ENCODE results near the gene HMGB2.

The HMGB2 gene

GRCh38 chr4:173333658-173334084, 487 bp downstream of the HMGB2 start:
- DNase-seq = peak; percentile 62

- DNase-seq = peak; percentile 53
Observed at GRCh38 chr4:173332963-173333657, 1.0 kb downstream of the HMGB2 start.

- DNase-seq = peak; percentile 2
Observed at GRCh38 chr4:173332021-173332487, 2.1 kb downstream of the HMGB2 start.

- no peak for DNase-seq
Observed at GRCh38 chr4:173330590-173330989, 3.6 kb downstream of the HMGB2 start.

- no peak for DNase-seq
Observed at GRCh38 chr4:173328236-173328901, 5.8 kb downstream of the HMGB2 start.

DNA sequence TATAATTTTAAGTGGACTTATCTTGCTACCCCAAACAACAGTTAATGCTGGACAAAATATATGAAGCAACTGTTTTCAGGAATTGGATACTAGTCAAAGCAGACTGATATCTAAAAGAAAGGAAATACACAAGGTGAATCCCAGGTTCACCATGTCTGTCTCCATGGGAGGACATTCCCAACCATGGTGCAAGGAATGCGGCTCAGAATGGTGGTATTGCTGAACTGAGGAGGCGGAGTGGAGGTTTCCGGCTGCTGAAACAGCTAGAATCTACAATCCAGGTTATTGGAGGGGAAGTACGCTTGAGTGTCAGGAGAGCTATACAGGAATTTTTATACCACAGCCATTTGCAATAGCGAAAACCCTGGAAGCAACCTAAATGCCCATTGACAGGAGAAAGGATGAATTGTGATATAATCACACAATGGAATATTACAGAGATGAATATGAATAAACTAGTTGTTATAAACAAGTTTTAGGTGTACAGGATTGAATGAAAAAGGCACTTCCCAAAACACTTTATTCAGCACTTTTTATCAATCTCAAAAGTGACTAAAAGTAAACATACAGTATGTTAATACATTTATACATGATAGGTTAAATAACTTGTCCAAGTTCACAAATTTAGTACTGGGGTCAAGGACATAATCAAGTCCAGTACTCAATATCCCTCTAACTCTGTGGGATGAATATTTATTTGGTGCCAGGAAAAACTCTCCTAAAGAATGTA, 9.0 kb downstream of the HMGB2 start:
- DNase-seq = no peak

DNA sequence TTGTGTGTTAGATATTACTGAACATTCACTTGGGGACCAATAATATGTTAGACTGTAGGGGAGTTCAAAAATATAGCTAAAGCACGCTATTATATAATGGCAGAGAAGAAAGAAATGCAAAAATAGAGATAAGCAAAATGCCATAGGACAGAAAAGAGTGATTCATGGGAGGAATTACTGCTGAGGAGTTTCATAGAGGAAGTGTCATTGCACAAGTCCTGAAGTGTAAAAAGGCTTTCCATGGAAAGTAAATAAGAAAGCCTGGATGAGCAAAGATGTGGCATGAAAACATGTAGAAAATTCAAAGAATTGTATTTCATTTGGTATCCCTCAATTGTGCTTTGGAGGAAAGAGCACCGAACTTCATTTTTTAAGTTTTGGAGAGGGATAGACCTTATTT, 14.5 kb downstream of the HMGB2 start:
- DNase-seq = no peak

DNA sequence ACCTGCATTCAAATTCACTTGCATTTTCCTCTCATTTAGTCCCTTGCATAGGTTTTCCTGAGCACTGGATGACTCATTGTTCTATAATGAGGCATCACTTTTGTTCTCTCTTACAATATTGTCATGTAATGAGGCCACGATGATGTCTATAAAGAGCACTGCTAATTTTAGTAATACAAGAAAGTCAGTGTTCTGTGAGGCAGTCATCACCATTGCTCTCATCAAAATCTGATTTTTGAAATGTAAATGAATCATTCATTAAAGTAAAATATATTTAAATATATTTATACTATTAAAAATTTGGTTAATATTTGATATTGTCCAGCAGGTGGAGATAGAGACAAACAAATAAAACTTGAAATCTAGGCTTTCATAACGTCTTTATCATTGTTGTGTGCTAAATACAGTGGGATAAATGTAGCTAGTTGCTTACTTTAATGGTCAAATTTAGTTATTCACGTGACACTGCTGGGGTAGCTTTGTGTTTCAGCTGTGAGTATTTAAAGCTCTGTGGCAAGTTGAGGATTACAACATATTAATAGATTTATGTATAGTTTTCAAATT, 15.4 kb downstream of the HMGB2 start:
- DNase-seq = no peak

GRCh38 chr4:173318240-173318639, 15.9 kb downstream of the HMGB2 start:
- DNase-seq = no peak

DNA sequence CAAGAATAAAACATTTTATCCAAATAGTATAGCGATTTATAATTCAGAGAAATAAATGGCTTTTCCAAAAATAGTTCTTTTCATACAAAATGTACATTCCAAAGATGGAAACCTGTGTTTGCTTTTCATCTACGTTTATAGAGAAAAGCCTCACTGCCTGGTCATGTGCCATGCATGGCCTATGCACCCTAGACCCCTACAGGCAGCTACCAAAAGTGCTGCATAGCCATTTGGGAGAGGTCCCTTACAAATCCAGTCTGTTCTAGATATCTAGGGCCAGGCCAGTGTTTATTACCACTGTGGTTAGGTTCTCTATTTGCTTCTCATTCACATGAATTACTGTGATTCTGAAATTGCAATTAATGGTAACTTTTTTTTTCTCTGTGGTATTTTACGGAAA, 17.2 kb downstream of the HMGB2 start:
- no peak for DNase-seq

- DNase-seq = no peak
Observed at GRCh38 chr4:173316060-173316459, 18.1 kb downstream of the HMGB2 start.

GRCh38 chr4:173314715-173315114, 19.4 kb downstream of the HMGB2 start:
- DNase-seq = no peak

GRCh38 chr4:173311368-173311767, 22.8 kb downstream of the HMGB2 start:
- no peak for DNase-seq

GRCh38 chr4:173307778-173308177, 26.4 kb downstream of the HMGB2 start:
- DNase-seq = no peak

- peak; percentile 24 for DNase-seq
Observed at GRCh38 chr4:173301518-173302201, 32.5 kb downstream of the HMGB2 start.

- no peak for DNase-seq
Observed at GRCh38 chr4:173294444-173294843, 39.7 kb downstream of the HMGB2 start.

- no peak for DNase-seq
Observed at GRCh38 chr4:173293663-173294062, 40.5 kb downstream of the HMGB2 start.

DNA sequence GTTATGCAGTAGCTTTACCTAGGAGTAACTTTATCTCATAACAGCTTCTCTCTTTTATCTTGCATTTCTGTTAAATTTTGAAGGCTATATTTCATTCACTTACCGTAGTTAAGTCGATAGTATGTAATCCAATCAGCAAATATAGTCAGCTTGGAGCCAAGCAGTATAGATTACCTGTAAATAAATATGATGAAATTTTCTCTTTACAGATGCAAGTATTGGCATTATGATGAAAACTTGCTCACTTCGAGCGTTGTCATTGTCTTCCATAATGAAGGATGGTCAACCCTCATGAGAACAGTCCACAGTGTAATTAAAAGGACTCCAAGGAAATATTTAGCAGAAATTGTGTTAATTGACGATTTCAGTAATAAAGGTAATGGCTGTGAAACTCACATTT, 42.3 kb downstream of the HMGB2 start:
- no peak for DNase-seq

GRCh38 chr4:173289353-173289727, 44.8 kb downstream of the HMGB2 start:
- no peak for DNase-seq

DNA sequence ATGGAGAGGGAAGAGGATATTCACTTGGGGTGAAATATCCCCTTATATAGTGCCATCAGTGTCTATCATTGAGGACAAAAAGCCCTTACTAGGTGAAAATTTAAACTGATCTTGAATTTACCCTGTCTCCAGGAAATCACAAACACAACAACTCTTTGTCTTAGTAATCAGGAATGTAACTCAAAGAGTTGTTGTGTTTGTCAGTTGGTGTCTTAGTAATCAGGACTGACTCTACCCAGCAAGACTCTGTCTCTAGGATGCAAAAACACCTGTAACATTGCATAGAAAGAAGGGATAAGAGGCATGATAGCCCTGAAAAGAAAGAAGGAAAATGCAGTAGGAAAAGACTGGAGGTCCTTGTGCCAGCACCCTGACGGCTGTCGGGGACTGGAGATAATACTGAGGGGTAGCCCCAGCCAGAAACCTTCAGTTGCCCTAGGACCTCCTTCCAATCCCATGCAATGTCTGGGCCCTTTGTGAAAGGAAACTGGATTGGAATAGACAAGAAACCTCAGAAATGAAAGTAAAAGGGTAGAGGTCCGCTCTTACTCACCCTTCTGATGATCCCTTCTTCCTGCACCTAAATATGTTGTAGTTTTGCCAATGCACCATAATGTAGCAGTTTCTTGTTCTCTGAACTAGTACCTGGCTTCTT, 45.3 kb downstream of the HMGB2 start:
- DNase-seq = no peak

DNA sequence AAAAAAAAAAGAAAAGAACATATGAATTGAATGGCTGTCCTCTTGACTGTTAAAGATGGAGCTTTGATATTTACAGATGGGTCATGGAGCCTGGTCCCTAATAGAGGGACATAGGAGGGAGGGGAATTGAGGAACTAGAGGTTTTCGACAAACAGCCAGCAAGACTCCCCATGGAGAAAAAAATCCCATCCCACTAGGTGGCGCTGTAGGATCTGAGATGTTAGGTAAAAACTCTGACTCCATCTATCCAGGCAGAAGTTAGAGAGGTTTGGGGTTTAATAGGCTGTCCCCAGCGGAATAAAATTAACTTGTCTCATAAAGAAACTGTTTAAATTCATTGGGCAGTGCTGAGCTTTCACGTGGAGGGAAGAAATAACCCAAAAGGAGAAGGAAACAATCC, 45.9 kb downstream of the HMGB2 start:
- DNase-seq = peak; percentile 78

GRCh38 chr4:173287486-173287885, 46.7 kb downstream of the HMGB2 start:
- no peak for DNase-seq
